A673 (cell line): ENCODE measurements around the gene IL1RL1.

Experiments
- EZH2 ChIP-seq: fragments of 200-600 bp; sonication (generic); IDR thresholded peaks from 2 replicates; pipeline ENCODE4 v1.6.1; 2017; ENCODE audit warnings: borderline replicate concordance, low read depth, mild to moderate bottlenecking, mixed read lengths, antibody characterized with exemption, low read length; ENCODE audit not compliant: poor library complexity, severe bottlenecking
- TF ChIP-seq, protein P1 (sequence below): fragments of 300-800, 200-600 bp; sonication (generic); conservative IDR thresholded peaks from 2 replicates; pipeline ENCODE4 v1.5.1; 2017; ENCODE audit warnings: low read depth, mild to moderate bottlenecking, antibody characterized with exemption, low read length, moderate library complexity, mixed read lengths

DNA sequence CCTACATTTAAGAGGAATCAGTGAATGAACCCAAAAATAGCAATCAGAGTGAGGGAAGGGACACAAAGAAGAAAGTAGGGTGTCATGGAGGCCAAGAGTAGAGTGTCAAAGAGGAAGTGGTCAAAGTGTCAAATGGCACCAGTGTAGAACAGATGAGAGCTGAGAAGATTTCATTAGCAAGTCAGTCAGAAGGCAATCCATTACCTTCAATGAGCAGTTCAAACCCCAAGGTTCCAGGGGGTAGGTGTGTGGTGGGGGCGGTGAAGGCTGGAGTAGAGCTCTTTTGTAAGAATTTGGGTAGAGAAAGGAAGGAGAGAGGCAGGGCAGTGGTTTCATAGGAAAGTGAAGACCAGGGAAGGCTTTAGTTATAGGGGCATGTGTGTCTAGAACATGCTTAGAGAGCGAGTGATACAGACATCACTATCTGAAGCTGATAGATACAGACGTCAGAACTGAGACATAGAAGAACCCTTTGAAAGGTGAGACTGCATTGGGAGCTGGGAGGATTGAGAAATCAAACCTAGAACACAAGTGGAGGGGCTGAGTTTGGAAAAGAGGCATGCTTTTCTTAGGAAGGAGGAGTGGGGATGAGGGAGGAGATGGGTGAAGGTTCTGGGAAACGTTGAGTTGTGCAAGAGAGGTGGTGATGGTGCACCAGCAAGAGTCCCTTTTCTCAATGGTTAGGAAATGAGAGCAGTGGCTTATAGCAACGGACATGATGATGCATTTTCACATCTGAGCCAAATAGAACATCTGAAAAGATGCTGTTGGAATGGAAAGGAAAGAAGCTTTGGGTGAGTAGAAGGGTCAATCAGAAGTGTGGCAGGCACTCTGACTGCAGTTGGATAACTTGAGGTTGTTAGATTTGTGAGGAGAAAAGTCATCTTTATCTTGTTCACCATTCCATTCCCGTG lies 48.9 kb upstream of the IL1RL1 start:
- TF ChIP-seq EZH2, result no peak
- TF ChIP-seq, protein P1, sequence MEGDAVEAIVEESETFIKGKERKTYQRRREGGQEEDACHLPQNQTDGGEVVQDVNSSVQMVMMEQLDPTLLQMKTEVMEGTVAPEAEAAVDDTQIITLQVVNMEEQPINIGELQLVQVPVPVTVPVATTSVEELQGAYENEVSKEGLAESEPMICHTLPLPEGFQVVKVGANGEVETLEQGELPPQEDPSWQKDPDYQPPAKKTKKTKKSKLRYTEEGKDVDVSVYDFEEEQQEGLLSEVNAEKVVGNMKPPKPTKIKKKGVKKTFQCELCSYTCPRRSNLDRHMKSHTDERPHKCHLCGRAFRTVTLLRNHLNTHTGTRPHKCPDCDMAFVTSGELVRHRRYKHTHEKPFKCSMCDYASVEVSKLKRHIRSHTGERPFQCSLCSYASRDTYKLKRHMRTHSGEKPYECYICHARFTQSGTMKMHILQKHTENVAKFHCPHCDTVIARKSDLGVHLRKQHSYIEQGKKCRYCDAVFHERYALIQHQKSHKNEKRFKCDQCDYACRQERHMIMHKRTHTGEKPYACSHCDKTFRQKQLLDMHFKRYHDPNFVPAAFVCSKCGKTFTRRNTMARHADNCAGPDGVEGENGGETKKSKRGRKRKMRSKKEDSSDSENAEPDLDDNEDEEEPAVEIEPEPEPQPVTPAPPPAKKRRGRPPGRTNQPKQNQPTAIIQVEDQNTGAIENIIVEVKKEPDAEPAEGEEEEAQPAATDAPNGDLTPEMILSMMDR, result no peak
